KOPT-K1 (cell line): ENCODE results near the gene FAM170A.

Experiments used
- H3K27ac ChIP-seq: fragments of 200-600 bp; sonication (generic); 2 replicates; pipeline ENCODE4 v1.5.1; 2016; ENCODE audit warnings: antibody characterized with exemption, mild to moderate bottlenecking, low read depth, low read length; ENCODE audit not compliant: poor library complexity, severe bottlenecking
- H3K36me3 ChIP-seq: fragments of 200-600 bp; sonication (generic); 2 replicates; pipeline ENCODE4 v1.5.1; 2017; ENCODE audit warnings: antibody characterized with exemption, mild to moderate bottlenecking, low read length, moderate library complexity; ENCODE audit not compliant: insufficient read depth
- H3K9me3 ChIP-seq: fragments of 200-600 bp; sonication (generic); 2 replicates; pipeline ENCODE4 v1.5.1; 2017; ENCODE audit warnings: antibody characterized with exemption, low read length, mild to moderate bottlenecking; ENCODE audit not compliant: insufficient read depth, poor library complexity, severe bottlenecking

FAM170A gene

GRCh38 chr5:119629339-119629738 is at the start of gene FAM170A:
TSS of gene FAM170A (plus strand) at chr5:119629558. CDS start at chr5:119629769, 211 bp downstream.
- Histone ChIP-seq H3K27ac (no peak within 1 kb of the TSS), H3K36me3 (no peaks in the 10 kb centered on the region), H3K9me3 (no peaks in the 10 kb centered on the region)

- Histone ChIP-seq H3K9me3 (no peaks in the 10 kb centered on the region), H3K36me3 (no peaks in the 10 kb centered on the region), H3K27ac (no peak overlapping the region)
Observed at GRCh38 chr5:119582987-119583386, 46.4 kb upstream of the FAM170A start.

DNA sequence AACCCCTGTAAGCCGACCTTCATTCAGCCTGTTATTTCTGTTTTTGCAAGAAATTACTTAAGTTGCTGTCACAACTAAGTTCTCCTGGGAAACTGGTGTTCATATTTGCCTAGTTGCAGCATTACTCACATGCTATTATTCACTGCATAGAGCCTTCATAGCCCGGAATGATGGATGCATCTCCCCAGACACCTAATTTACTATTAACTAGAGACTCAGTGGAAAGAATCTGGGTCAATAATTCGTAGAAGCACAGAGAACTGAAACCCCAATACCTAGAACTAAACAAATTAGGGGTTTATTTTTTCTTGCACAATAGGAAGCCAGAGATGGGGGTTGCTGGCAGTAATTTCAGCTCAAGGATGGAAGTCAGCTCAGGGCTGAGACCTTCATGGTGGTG is 45.7 kb upstream of the FAM170A start:
- Histone ChIP-seq H3K9me3 (no peaks in the 10 kb centered on the region), H3K36me3 (no peaks in the 10 kb centered on the region), H3K27ac (no peak overlapping the region)

DNA sequence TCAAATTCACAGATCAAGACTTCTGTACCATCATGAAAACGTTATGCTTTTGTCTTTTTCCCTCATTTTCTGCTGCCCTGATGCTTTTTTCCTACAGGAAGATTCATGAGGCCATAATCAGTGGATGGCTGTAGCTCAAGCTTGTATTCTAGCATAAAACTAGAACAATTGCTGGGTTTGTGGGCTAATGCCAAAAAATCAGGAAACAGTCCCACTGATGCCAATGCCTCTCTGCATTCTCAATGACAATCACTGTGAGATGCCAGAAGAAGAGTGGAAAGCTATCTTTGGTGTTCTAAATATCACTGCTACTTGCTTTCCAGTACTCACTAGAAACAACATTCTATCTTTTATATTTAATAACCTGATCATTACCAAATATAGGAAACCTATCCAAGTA is 33.3 kb upstream of the FAM170A start:
- Histone ChIP-seq H3K36me3 (no peaks in the 10 kb centered on the region), H3K9me3 (no peaks in the 10 kb centered on the region), H3K27ac (no peak overlapping the region)

- no peaks in the 10 kb centered on the region for H3K9me3 ChIP-seq
- no peak overlapping the region for H3K27ac ChIP-seq
- no peaks in the 10 kb centered on the region for H3K36me3 ChIP-seq
Observed at GRCh38 chr5:119597728-119598298, 31.5 kb upstream of the FAM170A start.

- Histone ChIP-seq H3K9me3 (no peaks in the 10 kb centered on the region), H3K36me3 (no peaks in the 10 kb centered on the region), H3K27ac (no peak overlapping the region)
Observed at GRCh38 chr5:119613937-119614336, 15.4 kb upstream of the FAM170A start.

- Histone ChIP-seq H3K27ac (no peak overlapping the region), H3K9me3 (no peaks in the 10 kb centered on the region), H3K36me3 (no peaks in the 10 kb centered on the region)
Observed at GRCh38 chr5:119614838-119615237, 14.5 kb upstream of the FAM170A start.

GRCh38 chr5:119626086-119626485 is 3.3 kb upstream of the FAM170A start:
- Histone ChIP-seq H3K9me3 (no peaks in the 10 kb centered on the region), H3K27ac (no peak overlapping the region), H3K36me3 (no peaks in the 10 kb centered on the region)

DNA sequence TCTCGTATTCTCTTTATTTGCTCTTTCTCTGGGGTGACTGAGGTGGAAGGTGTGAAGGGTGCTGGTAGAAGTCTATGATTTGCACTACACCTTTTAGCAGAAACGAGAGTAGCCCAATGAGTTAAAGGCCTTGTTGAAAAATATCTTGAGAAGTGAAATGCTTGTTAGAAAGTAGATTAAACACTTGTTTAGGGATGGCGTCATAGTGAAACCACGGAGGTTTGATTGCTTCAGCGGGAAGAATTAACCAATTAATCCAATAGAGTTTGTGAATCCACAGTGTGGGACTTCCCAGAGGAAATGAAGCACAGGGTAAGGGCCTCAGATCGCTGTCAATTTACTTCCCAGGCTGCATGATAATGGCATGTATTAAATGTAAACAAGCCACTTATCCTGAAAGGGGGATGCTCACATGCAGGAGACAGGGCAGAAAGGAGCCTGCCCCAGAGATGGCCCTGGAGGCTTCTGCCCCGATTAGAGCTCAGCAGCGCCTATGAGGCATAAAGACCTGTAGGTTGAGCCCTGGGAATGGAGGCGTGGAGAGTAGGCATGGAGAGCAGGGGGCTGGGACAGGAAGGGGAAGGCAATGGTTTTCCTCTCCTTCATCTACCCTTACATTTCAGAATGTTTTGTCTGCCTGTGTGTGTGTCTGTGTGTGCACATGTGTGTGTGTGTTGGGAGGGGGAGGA is 1.5 kb downstream of the FAM170A start:
- Histone ChIP-seq H3K36me3 (no peaks in the 10 kb centered on the region), H3K27ac (no peak overlapping the region), H3K9me3 (no peaks in the 10 kb centered on the region)

DNA sequence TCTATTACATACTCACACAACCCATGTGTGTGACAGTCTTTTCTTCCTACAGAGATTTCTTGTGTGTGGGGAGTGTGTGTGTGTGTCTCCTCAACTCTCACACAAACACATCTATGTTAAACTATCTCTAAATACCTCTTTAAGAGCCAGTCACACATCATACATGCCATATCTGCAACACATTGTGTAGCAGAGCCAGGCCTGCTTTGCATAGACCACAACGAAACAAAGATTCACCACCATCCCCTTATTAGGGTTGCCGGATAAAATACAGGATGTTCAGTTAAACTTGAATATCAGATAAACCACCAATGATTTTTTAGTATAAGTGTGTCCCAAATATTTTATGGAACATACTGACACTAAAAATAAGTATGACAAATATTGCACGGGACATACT is 2.3 kb downstream of the FAM170A start:
- Histone ChIP-seq H3K9me3 (no peaks in the 10 kb centered on the region), H3K36me3 (no peaks in the 10 kb centered on the region), H3K27ac (no peak overlapping the region)

- H3K36me3 ChIP-seq = no peaks in the 10 kb centered on the region
Observed at GRCh38 chr5:119651486-119651885, 22.1 kb downstream of the FAM170A start.

GRCh38 chr5:119655061-119655460 is 25.7 kb downstream of the FAM170A start:
- Histone ChIP-seq H3K36me3 (no peaks in the 10 kb centered on the region), H3K27ac (no peak overlapping the region), H3K9me3 (no peaks in the 10 kb centered on the region)

More at GRCh38 chr5:119651486-119651885, 22.1 kb downstream of the FAM170A start:
- H3K27ac ChIP-seq = no peak overlapping the region
- H3K9me3 ChIP-seq = no peaks in the 10 kb centered on the region

DNA sequence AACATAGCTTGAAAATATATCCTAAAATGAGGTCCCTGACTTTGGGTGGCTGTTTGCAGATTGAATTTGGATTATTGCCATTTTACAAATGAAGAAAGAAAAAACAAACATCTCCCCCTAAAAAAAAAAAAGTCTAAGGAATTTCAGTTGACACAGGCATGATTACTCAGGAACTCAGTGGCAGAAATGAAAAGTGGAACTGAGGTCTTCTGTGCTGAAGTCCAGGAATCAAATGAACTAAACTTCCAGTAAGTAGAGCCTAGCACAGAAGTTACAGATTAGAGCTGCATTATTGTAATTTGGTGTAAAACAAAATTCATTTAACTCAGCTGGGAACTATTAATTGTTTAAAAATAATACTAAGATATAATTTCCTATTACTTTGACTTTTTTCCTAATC is 26.7 kb downstream of the FAM170A start:
- H3K9me3 ChIP-seq = no peaks in the 10 kb centered on the region
- H3K36me3 ChIP-seq = no peaks in the 10 kb centered on the region

DNA sequence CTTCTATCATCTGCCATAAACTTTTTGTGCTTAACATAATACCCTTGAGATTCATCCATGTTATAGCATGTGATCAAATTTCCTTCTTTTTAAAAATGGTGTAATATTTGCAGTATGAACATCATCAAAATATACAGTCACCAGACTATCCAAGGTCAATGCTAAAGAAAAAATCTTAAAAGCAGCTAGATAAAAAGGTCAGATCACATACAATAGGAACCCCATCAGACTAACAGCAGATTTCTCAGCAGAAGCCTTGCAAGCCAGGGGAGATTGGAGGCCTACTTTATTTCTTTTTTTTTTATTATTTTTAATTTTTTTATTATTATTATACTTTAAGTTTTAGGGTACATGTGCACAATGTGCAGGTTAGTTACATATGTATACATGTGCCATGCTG is 37.2 kb downstream of the FAM170A start:
- Histone ChIP-seq H3K9me3 (peaks cover 9% of the 10 kb centered on the region), H3K36me3 (no peaks in the 10 kb centered on the region), H3K27ac (no peak overlapping the region)

More for the DNA sequence above, 26.7 kb downstream of the FAM170A start:
- no peak overlapping the region for H3K27ac ChIP-seq

DNA sequence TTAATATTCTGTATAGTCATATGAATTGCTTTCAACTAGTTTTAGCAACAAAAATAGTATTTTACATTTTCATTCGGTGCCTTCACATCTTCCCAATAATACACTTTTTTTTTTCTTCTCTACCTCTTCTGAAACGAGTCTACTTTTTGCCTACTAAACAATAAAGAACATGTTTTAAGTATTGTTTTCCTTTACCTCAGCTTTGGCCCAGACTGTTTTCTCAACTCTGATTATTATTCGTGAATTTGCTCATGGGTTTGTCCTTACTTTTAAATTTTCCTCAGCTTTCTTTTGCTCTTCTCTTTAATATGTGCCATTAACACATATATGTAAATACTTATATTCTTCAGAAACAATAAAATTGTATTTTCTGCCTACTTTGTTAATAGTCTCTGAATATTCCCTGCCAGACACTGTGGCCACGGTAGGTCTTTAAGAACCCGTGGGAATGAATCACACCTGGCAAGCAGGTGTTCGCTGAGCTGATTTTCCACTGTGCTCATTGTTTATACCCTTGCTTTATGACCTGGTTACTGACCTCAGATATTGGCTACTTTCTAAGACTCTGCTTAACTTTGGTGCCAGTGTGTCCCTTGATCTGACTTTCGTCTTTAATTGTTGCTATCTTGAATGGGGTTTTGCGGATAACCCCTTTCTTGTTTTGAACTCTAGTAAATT is 49.1 kb downstream of the FAM170A start:
- no peak overlapping the region for H3K27ac ChIP-seq

DNA sequence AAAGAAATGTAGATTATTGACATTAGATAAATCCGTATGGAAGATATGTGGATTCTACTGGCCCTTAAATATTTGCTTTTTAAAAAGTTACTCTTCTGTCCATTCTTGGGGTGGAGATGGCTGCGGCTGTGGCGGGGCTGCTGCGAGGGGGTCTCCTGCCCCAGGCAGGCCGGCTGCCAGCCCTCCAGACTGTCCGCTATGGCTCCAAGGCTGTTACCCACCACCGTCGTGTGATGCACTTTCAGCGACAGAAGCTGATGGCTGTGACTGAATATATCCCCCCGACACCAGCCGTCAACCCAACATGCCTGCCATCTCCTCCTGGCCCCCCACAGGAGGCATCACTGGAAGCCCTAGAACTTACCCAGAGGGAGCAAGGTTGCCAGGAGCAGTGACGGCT is 50.7 kb downstream of the FAM170A start:
- Histone ChIP-seq H3K9me3 (no peaks in the 10 kb centered on the region), H3K36me3 (no peaks in the 10 kb centered on the region), H3K27ac (no peak overlapping the region)

More for the DNA sequence above, 49.1 kb downstream of the FAM170A start:
- Histone ChIP-seq H3K36me3 (no peaks in the 10 kb centered on the region), H3K9me3 (no peaks in the 10 kb centered on the region)
